Mesothelial cell of epicardium (in vitro differentiated cells): ENCODE data around the gene LRCOL1. TPM values are rescaled to one million over a fixed set of nuclear protein-coding genes. Genes with fewer than 3 reads are reported as not detected.

Experiments used
- DNase-seq, 2 experiments: peaks; one replicate each; pipeline ENCODE4 v3.0.0; 2021; ENCODE audit warnings: low spot score in 2 of 2; ENCODE audit not compliant: unreplicated experiment in 2 of 2
- H3K27ac Mint-ChIP-seq: 2 replicates; pipeline ENCODE4 v1.8.0; 2021; ENCODE audit warnings: mixed read lengths
- H3K27me3 Mint-ChIP-seq: 2 replicates; pipeline ENCODE4 v1.8.0; 2021; ENCODE audit warnings: low read depth, mixed read lengths
- H3K36me3 Mint-ChIP-seq: 2 replicates; pipeline ENCODE4 v1.8.0; 2021; ENCODE audit warnings: mixed read lengths
- H3K4me1 Mint-ChIP-seq: 2 replicates; pipeline ENCODE4 v1.8.0; 2021; ENCODE audit warnings: mixed read lengths
- H3K4me3 Mint-ChIP-seq: 2 replicates; pipeline ENCODE4 v1.8.0; 2021; ENCODE audit warnings: mild to moderate bottlenecking, moderate library complexity, mixed read lengths
- H3K9me3 Mint-ChIP-seq: 2 replicates; pipeline ENCODE4 v1.8.0; 2021; ENCODE audit warnings: mixed read lengths
- CTCF ChIP-seq: fragments of 200-600 bp; sonication (generic); IDR thresholded peaks from one replicate; pipeline ENCODE4 v1.5.0; 2021; ENCODE audit warnings: antibody characterized with exemption; ENCODE audit not compliant: unreplicated experiment
- total RNA-seq: library from RNA; stranded (reverse); gene quantifications from 3 replicates; pipeline ENCODE4 v1.2.1, GENCODE V29; 2021

Gene LRCOL1
- total RNA-seq, 1 donor from 2014 or later: not detected

DNA sequence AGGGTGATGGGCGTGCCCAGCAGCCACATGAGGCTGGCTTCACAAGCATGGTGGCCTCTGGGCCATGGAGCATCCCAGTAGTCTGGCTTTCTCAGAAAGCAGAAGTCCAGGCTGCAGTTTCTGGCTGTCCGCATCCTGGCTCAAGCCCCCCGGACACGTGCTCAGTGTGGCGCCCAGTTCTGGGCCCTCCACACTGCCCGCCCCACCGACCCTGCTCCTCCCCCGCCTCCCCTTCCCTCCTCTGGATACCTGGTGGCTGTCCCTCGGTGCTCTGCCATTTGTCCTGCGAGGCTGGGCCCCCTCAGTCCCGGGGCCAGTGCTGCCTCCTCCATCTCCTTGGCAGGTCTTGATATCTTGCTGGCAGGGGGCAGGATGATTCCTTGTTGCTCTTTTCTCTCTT, 31.6 kb downstream of the LRCOL1 start:
- TF ChIP-seq CTCF: no peak
- DNase-seq: no peak
- H3K36me3 Mint-ChIP-seq: peaks cover 25% of the 10 kb centered on the region
- no peaks in the 10 kb centered on the region for H3K9me3 Mint-ChIP-seq
- peaks cover 20% of the 10 kb centered on the region for H3K27me3 Mint-ChIP-seq
- peaks cover 2% of the 10 kb centered on the region for H3K4me1 Mint-ChIP-seq
- H3K27ac Mint-ChIP-seq: no peak overlapping the region
- H3K4me3 Mint-ChIP-seq: no peak overlapping the region

DNA sequence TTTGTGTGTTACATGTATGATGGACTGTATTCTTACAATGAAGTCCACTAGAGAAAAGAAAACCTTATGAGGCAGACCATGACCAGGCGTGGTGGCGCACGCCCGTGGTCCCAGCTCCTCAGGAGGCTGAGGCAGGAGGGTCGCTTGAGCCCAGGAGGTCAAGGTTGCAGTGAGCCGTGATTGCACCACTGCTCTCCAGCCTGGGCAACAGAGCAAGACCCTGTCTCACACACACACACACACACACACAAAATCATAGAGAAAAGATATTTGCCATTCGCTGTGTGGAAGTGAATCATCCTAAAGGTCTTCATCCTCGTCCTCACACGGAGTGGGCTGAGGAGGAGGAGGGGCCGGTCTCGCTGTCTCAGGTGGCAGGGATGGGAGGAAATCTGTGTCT, 32.3 kb downstream of the LRCOL1 start:
- no peak for DNase-seq
- peaks cover 22% of the 10 kb centered on the region for H3K36me3 Mint-ChIP-seq

DNA sequence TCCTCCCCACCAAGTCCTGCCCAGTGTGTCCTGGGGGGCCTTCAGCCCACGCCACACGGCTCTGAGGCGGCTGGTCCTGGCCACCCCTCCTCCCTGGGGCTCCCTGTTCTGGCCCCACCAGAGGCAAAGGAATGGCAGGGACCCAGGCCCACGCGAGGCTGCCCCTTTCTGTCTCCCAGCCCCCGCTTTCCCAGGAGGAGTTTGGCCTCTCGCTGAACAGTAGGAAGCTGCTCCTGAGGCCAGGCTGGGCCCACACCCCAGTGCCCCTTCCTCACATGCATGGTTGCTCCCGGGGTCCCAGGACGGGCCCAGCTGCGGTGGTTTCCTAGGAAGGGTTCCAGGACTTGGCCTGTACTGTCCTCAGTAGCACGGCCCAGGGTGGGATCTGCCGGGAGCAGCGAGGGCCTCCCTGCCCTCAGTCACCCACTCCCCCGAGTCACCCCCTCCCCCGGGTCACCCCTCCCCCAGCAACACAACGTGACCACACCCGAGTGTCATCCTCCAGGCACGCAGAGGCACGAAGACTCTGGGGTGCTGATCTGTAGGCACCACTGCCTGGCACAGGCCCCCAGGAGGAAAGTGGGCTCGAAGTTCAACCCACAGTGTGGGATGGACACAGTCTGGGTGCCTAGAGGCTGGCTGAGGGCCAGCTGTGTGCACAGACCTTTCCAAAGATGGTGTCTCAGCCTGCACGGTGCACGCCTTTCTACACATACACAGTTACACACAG, 33.0 kb downstream of the LRCOL1 start:
- Mint-ChIP-seq H3K27me3 (peaks cover 14% of the 10 kb centered on the region), H3K9me3 (no peaks in the 10 kb centered on the region), H3K27ac (no peak overlapping the region), H3K4me3 (no peak overlapping the region), H3K36me3 (peaks cover 22% of the 10 kb centered on the region), H3K4me1 (no peaks in the 10 kb centered on the region)
- DNase-seq: no peak
- no peak for TF ChIP-seq CTCF

More for the DNA sequence above, 32.3 kb downstream of the LRCOL1 start:
- Mint-ChIP-seq H3K27me3 (peaks cover 17% of the 10 kb centered on the region), H3K9me3 (no peaks in the 10 kb centered on the region), H3K4me3 (no peak overlapping the region), H3K27ac (no peak overlapping the region), H3K4me1 (no peaks in the 10 kb centered on the region)
- no peak for TF ChIP-seq CTCF

GRCh38 chr12:132576701-132577100, 33.7 kb downstream of the LRCOL1 start:
- H3K27me3 Mint-ChIP-seq: peaks cover 9% of the 10 kb centered on the region
- no peak overlapping the region for H3K4me3 Mint-ChIP-seq
- TF ChIP-seq CTCF: no peak
- H3K27ac Mint-ChIP-seq: no peak overlapping the region
- H3K9me3 Mint-ChIP-seq: no peaks in the 10 kb centered on the region
- DNase-seq: no peak
- H3K4me1 Mint-ChIP-seq: no peaks in the 10 kb centered on the region
- peaks cover 22% of the 10 kb centered on the region for H3K36me3 Mint-ChIP-seq

- TF ChIP-seq CTCF: no peak
- DNase-seq: no peak
- Mint-ChIP-seq H3K4me1 (no peaks in the 10 kb centered on the region), H3K27me3 (peaks cover 4% of the 10 kb centered on the region), H3K4me3 (no peak overlapping the region), H3K36me3 (peaks cover 20% of the 10 kb centered on the region), H3K27ac (no peak overlapping the region), H3K9me3 (no peaks in the 10 kb centered on the region)
These were observed 34.7 kb downstream of the LRCOL1 start for GRCh38 chr12:132575661-132576060.
